Activated CD4-positive, alpha-beta T cell treated with anti-CD3 and anti-CD28 coated beads, Interleukin-2, amount 10 ng/mL, durations not matched to agents 24 days and 14 days (primary cell): ENCODE results near the gene EIF4G1. TPM values are rescaled to one million over a fixed set of nuclear protein-coding genes. Genes with fewer than 3 reads are reported as not detected.

Experiments
- DNase-seq: peaks from one replicate; pipeline ENCODE4 v3.0.0; 2022
- H3K27ac Mint-ChIP-seq: one replicate; pipeline ENCODE4 v1.8.0; 2022; ENCODE audit warnings: mild to moderate bottlenecking, mixed read lengths
- H3K27me3 Mint-ChIP-seq: one replicate; pipeline ENCODE4 v1.8.0; 2022; ENCODE audit warnings: mixed read lengths
- H3K36me3 Mint-ChIP-seq: one replicate; pipeline ENCODE4 v1.8.0; 2022; ENCODE audit warnings: low read depth, mild to moderate bottlenecking, mixed read lengths
- H3K4me1 Mint-ChIP-seq: one replicate; pipeline ENCODE4 v1.8.0; 2021; ENCODE audit warnings: mixed read lengths
- H3K4me3 Mint-ChIP-seq: one replicate; pipeline ENCODE4 v1.8.0; 2022; ENCODE audit warnings: mild to moderate bottlenecking, moderate library complexity, mixed read lengths
- H3K9me3 Mint-ChIP-seq: one replicate; pipeline ENCODE4 v1.8.0; 2021; ENCODE audit warnings: mixed read lengths
- intact Hi-C: fragments of 100-400 bp; cut with micrococcal nuclease; formaldehyde crosslinking; loops from one replicate; pipeline ENCODE4 v1.15.1; 2023
- total RNA-seq: library from RNA; stranded (reverse); gene quantifications from 2 replicates; pipeline ENCODE4 v1.2.3, GENCODE V29; 2022

EIF4G1 gene
- total RNA-seq, 1 donor from 2014 or later: 680 TPM

DNA sequence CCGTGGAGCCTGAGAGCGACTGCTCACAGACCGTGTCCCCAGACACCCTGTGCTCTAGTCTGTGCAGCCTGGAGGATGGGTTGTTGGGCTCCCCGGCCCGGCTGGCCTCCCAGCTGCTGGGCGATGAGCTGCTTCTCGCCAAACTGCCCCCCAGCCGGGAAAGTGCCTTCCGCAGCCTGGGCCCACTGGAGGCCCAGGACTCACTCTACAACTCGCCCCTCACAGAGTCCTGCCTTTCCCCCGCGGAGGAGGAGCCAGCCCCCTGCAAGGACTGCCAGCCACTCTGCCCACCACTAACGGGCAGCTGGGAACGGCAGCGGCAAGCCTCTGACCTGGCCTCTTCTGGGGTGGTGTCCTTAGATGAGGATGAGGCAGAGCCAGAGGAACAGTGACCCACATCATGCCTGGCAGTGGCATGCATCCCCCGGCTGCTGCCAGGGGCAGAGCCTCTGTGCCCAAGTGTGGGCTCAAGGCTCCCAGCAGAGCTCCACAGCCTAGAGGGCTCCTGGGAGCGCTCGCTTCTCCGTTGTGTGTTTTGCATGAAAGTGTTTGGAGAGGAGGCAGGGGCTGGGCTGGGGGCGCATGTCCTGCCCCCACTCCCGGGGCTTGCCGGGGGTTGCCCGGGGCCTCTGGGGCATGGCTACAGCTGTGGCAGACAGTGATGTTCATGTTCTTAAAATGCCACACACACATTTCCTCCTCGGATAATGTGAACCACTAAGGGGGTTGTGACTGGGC lies 30.3 kb downstream of the EIF4G1 start:
- Mint-ChIP-seq H3K27ac (no peak overlapping the region), H3K9me3 (no peaks in the 10 kb centered on the region), H3K4me3 (no peak overlapping the region), H3K36me3 (peaks cover 6% of the 10 kb centered on the region), H3K4me1 (peaks cover 15% of the 10 kb centered on the region), H3K27me3 (no peaks in the 10 kb centered on the region)
- DNase-seq: no peak
- intact Hi-C loops: no loop called here

DNA sequence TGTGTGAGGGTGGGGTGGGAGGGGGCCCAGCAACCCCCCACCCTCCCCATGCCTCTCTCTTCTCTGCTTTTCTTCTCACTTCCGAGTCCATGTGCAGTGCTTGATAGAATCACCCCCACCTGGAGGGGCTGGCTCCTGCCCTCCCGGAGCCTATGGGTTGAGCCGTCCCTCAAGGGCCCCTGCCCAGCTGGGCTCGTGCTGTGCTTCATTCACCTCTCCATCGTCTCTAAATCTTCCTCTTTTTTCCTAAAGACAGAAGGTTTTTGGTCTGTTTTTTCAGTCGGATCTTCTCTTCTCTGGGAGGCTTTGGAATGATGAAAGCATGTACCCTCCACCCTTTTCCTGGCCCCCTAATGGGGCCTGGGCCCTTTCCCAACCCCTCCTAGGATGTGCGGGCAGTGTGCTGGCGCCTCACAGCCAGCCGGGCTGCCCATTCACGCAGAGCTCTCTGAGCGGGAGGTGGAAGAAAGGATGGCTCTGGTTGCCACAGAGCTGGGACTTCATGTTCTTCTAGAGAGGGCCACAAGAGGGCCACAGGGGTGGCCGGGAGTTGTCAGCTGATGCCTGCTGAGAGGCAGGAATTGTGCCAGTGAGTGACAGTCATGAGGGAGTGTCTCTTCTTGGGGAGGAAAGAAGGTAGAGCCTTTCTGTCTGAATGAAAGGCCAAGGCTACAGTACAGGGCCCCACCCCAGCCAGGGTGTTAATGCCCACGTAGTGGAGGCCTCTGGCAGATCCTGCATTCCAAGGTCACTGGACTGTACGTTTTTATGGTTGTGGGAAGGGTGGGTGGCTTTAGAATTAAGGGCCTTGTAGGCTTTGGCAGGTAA lies 31.1 kb downstream of the EIF4G1 start:
- H3K27ac Mint-ChIP-seq: peak overlapping the region; percentile 51
- intact Hi-C loops: no loop called here
- no peaks in the 10 kb centered on the region for H3K27me3 Mint-ChIP-seq
- H3K4me3 Mint-ChIP-seq: no peak overlapping the region
- H3K4me1 Mint-ChIP-seq: peaks cover 15% of the 10 kb centered on the region
- no peaks in the 10 kb centered on the region for H3K9me3 Mint-ChIP-seq
- peaks cover 6% of the 10 kb centered on the region for H3K36me3 Mint-ChIP-seq
- DNase-seq: peak; percentile 64

DNA sequence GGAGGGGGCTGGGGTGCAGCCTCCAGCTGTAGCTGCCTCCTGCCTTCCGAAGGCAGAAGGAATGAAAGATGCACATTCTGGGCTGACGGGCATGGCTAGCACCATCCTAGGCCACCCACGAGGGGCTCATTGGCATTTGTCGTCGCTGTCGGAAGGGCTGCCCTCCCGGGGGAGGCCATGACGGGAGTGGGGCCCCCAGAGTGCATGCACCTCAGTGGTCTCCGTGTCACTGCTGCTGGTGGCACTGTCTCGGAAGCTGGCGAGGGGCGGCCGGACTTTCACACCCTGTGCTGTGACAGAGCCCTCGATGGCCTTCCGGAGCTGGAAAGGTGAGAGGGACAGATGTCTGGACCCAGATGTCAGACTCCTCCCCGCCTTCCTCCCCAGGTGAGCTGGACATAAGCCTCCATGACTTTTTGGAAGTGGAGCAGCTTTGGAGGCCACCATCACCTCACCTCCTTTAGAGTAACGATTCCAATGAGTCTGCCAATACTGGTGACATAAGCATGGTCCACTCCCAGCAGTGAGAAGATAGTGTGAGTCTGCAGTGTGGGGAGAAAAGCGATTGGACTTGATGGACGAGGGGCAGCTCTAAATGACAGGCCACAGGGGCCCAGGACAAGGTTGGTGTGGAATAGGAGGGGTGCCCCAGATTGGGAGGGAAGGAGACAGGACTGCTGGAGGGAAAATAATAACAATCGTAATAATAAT lies 32.2 kb downstream of the EIF4G1 start:
- no peak overlapping the region for H3K27ac Mint-ChIP-seq
- no peaks in the 10 kb centered on the region for H3K27me3 Mint-ChIP-seq
- H3K36me3 Mint-ChIP-seq: peaks cover 6% of the 10 kb centered on the region
- no peaks in the 10 kb centered on the region for H3K9me3 Mint-ChIP-seq
- no peak for DNase-seq
- H3K4me1 Mint-ChIP-seq: peaks cover 7% of the 10 kb centered on the region
- intact Hi-C loops: no loop called here
- no peak overlapping the region for H3K4me3 Mint-ChIP-seq

DNA sequence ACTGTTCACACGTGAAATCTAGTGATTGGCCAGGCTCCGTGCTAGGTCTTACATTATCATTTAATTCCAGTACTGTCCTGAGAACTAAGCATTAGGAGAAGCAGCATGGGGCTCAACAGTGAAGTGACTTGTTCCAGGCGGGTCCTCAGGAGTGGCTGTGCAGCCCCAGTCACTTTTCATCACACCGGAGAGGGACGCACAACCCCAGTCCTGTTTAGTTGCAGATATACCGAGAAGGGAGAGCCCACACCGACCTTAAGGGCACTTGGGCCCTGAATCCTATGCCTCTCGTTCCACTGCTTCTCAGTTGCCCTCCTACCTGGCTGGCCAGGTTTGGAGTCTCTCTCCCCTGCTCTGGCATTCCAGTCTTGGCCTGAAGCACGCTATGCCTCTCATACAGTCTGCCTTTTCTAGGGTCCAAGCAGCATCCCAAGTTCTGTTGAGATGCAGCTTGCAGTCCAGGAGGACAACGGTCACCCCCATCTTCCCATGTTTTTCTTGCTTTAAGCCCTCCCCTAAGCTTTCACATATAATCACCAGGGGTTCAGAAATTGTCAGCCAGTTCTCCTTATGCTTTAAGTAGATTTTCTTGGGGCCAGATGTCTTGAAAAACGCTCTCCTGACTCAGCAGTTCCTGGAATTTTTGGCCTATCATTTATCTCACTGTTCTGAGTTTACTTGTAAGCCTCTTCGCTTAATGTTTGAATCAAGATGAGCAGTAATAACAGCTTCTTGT lies 33.1 kb downstream of the EIF4G1 start:
- Mint-ChIP-seq H3K4me3 (no peak overlapping the region), H3K9me3 (no peaks in the 10 kb centered on the region), H3K27ac (no peak overlapping the region), H3K36me3 (peaks cover 6% of the 10 kb centered on the region), H3K27me3 (no peaks in the 10 kb centered on the region), H3K4me1 (peaks cover 7% of the 10 kb centered on the region)
- intact Hi-C loops: no loop called here
- DNase-seq: no peak

DNA sequence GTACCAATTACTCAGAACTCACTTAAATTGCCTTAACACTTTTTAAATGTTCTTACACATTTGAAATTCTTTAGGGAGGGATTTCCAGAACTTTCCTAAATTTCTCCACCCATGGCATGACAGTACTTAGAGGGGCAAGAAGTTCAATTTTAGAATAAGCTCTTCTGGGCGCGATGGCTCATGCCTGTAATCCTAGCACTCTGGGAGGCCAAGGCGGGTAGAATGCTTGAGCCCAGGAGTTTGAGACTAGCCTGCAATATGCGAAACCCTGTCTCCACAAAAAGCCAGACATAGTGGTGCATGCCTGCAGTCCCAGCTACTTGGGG lies 33.6 kb downstream of the EIF4G1 start:
- Mint-ChIP-seq H3K27ac (no peak overlapping the region), H3K4me1 (peaks cover 7% of the 10 kb centered on the region), H3K27me3 (no peaks in the 10 kb centered on the region), H3K9me3 (no peaks in the 10 kb centered on the region), H3K4me3 (no peak overlapping the region), H3K36me3 (peaks cover 3% of the 10 kb centered on the region)
- intact Hi-C loops: no loop called here
- no peak for DNase-seq

DNA sequence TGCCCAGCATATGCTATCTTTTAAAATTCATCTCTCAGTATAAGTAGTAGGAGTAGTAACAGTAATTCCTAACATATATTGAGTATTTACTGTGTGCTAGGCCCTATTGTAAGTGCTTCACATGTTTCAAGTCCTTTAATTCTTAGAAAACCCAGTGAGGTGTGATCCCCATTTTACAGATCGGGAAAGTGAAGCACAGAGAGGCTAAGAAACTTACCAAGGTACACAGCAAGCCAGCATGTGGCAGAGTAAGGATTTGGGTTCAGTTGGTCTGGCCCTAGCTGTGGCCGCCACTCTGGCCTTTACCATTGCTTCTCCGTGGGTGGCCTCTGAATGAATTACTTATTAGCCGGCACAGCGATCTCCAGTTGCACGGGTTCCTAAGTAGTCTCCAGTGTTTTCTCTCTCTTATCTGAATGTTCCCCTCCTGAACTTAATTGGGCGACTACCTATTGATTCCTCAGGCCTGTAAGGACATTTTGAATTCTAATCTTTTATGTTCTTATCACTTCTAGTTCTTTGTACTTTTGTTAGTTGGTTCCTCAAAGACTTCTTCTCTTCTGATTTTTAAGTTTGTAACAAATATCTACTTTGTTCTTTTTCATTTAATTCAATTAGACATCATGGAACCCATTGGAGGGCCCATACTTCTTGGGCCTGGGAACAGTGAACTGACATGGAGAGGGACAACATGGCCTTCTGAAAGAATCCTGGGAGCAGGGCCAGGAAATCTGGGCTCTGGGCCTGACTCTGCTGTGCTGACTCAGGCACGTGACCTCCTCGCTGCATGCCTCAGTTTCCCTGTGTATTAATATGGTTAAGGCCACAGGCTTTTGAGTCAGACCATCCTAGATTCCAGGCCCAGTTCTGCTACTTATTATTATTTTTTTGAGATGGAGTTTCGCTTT lies 35.4 kb downstream of the EIF4G1 start:
- Mint-ChIP-seq H3K27me3 (no peaks in the 10 kb centered on the region), H3K4me1 (peaks cover 7% of the 10 kb centered on the region), H3K4me3 (no peak overlapping the region), H3K27ac (no peak overlapping the region), H3K36me3 (peaks cover 1% of the 10 kb centered on the region), H3K9me3 (no peaks in the 10 kb centered on the region)
- intact Hi-C loops: no loop called here
- DNase-seq: no peak

DNA sequence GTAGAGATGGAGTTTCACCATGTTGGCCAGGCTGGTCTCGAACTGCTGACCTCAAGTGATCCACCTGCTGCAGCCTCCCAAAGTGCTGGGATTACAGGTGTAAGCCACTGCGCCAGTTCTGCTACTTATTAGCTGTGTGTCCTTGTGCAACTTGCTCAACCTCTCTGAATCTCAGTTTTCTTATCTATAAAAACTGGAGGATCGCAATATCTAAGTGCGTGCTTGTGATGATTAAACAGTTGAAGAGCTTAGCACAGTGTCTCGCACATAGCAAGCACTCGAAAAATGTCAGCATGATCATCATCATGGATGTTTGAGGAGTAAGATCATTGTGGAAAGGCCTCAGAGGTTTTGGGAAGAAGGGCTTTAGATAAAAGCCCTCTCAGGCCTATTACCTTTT lies 36.2 kb downstream of the EIF4G1 start:
- Mint-ChIP-seq H3K36me3 (no peaks in the 10 kb centered on the region), H3K4me3 (no peak overlapping the region), H3K27ac (no peak overlapping the region), H3K4me1 (peaks cover 5% of the 10 kb centered on the region), H3K9me3 (no peaks in the 10 kb centered on the region), H3K27me3 (no peaks in the 10 kb centered on the region)
- no peak for DNase-seq
- intact Hi-C loops: no loop called here

DNA sequence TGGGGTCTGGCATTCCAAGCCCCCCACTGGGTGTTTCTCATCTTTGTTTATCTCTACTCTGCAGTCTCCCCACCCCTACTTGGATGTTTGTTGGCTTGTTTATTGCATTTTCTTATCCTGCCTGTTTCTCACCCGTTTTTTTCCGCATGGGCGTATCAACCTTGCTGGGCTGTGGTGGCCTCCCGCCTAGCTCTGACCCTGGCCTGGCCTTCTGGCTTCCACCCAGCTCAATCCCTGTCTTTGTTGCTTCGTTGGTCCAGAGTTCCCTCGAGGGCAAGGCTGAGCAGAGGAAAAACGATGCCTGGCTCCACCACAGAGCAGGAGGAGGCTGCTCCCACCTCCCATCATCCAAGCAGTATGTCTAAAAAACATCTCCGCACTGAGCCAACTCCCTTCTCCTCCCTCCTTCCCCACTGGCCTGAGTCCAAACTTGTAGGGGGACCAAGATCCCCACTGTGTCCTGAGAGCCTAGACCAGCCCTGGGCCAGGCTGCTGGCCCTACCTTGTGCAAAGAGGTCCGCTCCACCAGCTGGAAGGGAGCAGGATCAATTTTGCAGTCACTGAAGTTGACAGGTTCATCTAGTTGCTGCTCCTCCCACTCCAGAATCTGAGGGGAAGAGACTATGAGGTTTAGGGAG lies 37.2 kb downstream of the EIF4G1 start:
- intact Hi-C loops: no loop called here
- H3K36me3 Mint-ChIP-seq: no peaks in the 10 kb centered on the region
- no peak overlapping the region for H3K4me3 Mint-ChIP-seq

DNA sequence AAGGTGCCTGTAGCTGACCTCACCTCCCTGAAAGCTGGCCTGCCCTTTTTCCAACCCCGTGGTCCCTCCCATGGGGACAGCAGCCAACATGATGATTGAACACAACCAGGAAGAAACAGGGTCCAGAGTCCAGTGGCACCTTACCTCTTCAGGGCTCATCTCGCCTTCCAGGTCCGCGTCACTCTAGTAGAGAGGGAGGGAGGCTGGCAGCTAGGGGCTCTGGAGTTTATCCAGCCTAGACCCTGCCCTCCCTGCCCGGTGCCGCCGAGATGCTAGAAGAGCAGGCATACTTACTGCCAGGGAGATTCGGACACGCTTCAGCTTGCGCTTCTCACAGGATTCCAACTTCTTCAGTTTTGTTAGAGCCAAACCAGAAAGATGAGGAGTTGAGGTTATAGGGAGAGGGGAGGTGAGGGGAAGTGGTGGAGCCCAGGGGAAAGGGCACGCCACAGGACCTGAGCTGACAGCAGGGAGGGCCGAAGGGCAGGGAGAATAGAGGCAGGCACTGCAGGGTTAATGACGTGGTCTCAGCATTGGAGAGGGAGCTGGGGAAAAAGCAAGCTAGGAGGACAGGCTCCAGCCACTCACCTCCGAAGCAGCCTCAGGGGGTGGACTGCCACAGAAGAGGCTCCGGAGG lies 37.9 kb downstream of the EIF4G1 start:
- H3K36me3 Mint-ChIP-seq: no peaks in the 10 kb centered on the region
- H3K4me1 Mint-ChIP-seq: peaks cover 4% of the 10 kb centered on the region
- no peaks in the 10 kb centered on the region for H3K9me3 Mint-ChIP-seq
- no peak for DNase-seq
- no peaks in the 10 kb centered on the region for H3K27me3 Mint-ChIP-seq
- intact Hi-C loops: no loop called here
- no peak overlapping the region for H3K4me3 Mint-ChIP-seq
- no peak overlapping the region for H3K27ac Mint-ChIP-seq

More for the DNA sequence above, 37.2 kb downstream of the EIF4G1 start:
- Mint-ChIP-seq H3K27me3 (no peaks in the 10 kb centered on the region), H3K4me1 (peaks cover 4% of the 10 kb centered on the region), H3K9me3 (no peaks in the 10 kb centered on the region), H3K27ac (no peak overlapping the region)
- no peak for DNase-seq

DNA sequence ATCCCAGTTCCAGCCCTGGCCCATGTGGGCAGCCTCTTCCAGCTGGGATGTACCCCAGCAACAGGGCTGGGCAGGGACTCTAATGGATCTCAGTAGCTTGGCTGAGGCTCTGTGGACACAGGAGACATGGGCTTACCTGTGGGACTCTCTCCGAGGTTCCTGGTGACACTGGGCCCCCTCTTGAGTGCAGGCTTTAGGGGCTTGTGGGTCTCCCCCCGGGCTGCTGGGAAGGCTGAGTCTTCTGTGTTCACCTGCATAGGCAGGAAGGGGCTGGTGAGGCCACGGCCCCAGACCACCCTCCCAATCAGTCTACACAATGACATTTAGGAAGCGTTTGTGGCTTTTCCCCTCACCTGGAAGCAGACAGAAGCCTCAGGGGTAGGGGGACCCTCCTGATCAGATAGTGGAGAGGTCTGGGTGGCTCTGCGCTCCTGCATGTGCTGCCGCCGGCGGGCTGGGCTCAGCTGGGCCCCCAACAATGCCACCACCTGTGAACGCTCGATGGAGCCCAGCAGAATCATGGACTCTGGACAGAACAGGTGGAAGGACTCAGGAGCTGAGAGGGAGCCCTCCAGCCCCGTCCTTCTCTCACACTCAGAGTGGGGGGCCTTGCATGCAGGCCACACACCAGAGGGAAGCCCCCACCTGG lies 38.6 kb downstream of the EIF4G1 start:
- H3K27ac Mint-ChIP-seq: no peak overlapping the region
- H3K27me3 Mint-ChIP-seq: no peaks in the 10 kb centered on the region
- intact Hi-C loops: no loop called here
- H3K4me1 Mint-ChIP-seq: no peaks in the 10 kb centered on the region
- no peaks in the 10 kb centered on the region for H3K36me3 Mint-ChIP-seq
- H3K9me3 Mint-ChIP-seq: no peaks in the 10 kb centered on the region
- no peak for DNase-seq
- H3K4me3 Mint-ChIP-seq: no peak overlapping the region

DNA sequence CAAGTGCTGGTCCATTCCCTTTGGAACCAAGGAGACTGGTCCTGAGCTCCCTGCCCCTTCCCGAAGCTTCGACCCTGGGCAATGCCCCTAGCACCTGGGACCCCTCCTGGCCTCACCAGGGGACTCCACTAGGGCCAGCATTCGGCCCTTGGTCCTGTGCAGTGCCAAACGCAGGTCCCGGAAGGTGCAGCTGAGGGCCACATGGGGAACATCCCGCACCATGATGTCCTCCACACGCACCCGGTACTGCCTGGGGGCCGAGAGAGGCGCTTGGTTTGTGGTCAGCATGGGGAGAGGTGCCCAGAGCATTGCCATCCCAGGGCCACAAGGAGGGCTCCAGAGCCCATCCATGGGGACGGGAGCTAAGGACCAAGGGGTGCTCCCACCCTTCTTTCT lies 39.1 kb downstream of the EIF4G1 start:
- no peaks in the 10 kb centered on the region for H3K27me3 Mint-ChIP-seq
- no peaks in the 10 kb centered on the region for H3K4me1 Mint-ChIP-seq
- H3K9me3 Mint-ChIP-seq: no peaks in the 10 kb centered on the region
- intact Hi-C loops: no loop called here
- no peak overlapping the region for H3K27ac Mint-ChIP-seq
- no peak for DNase-seq
- H3K4me3 Mint-ChIP-seq: no peak overlapping the region
- H3K36me3 Mint-ChIP-seq: no peaks in the 10 kb centered on the region

DNA sequence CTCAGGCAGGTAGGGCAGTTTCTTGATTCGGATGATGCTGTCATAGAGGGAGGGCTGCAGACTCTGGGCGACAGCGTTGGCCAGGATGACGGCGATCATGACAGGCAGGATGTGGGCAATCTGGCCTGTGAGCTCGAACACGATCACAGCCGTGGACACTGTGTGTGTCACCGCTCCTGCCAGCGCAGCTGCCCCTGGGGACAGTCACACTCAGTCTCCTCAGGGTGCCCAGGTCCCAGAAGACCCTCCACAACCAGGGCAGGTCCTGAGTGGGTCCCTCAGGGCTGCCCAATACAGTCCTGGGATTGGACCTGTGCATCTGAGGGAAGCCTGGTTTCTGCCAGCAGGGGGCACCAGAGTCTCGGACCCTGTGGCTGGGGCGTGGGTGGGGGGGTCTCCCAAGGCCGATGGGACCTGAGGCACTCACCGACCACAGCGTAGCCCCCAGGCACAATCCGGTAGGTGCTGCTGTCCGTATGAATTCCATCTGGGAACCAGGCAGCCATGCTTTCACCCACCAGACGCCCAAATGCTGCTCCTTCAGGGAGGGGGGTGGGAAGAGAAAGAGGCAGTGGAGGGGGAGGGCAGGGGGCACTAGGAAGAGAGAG lies 39.8 kb downstream of the EIF4G1 start:
- Mint-ChIP-seq H3K9me3 (no peaks in the 10 kb centered on the region), H3K4me1 (no peaks in the 10 kb centered on the region), H3K4me3 (no peak overlapping the region), H3K27me3 (no peaks in the 10 kb centered on the region), H3K27ac (no peak overlapping the region), H3K36me3 (no peaks in the 10 kb centered on the region)
- peak; percentile 87 for DNase-seq
- intact Hi-C loops: no loop called here
